Nephron (organoid): ENCODE data around the gene CNTNAP5.

ENCODE experiments used
- H3K27ac Mint-ChIP-seq, 3 experiments: 2 replicates each; pipeline ENCODE4 v1.8.0; 2020; ENCODE audit warnings: mixed read lengths in 3 of 3, mild to moderate bottlenecking in 2 of 3, moderate library complexity in 1 of 3
- H3K27me3 Mint-ChIP-seq: 2 replicates; pipeline ENCODE4 v1.8.0; 2021; ENCODE audit warnings: low read depth, mild to moderate bottlenecking, moderate library complexity, mixed read lengths
- H3K36me3 Mint-ChIP-seq: 2 replicates; pipeline ENCODE4 v1.8.0; 2020; ENCODE audit warnings: low read depth, mixed read lengths
- H3K4me1 Mint-ChIP-seq: 2 replicates; pipeline ENCODE4 v1.8.0; 2020; ENCODE audit warnings: mixed read lengths
- H3K4me3 Mint-ChIP-seq, 3 experiments: 2 replicates each; pipeline ENCODE4 v1.8.0; 2020; ENCODE audit warnings: mild to moderate bottlenecking in 3 of 3, mixed read lengths in 3 of 3, moderate library complexity in 2 of 3
- H3K9me3 Mint-ChIP-seq: 2 replicates; pipeline ENCODE4 v1.8.0; 2020; ENCODE audit warnings: mixed read lengths
- TF ChIP-seq, protein P1 (sequence below), 3 experiments: fragments of 200-600 bp; sonication (generic); IDR thresholded peaks; one replicate each; pipeline ENCODE4 v1.5.0; 2021; ENCODE audit warnings: antibody characterized with exemption in 3 of 3; ENCODE audit not compliant: unreplicated experiment in 3 of 3

The CNTNAP5 gene

DNA sequence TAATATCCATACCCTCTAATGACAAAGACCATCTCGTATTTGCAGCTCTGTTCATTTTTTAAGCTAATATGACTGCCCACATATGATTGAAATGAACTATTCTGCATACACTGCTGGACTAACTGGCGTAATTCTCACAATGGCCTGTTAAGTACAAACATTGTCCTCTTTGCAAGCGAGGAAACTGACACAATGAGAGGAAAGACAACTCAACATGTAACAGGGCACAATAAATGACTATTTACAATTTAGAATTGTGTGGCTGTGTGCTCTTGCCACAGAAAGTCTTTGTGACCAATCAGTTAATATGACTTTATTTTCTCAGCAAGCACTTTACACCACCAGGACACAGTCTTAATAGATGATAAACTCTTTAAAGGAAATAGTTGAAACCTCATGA, 498.0 kb downstream of the CNTNAP5 start:
- Mint-ChIP-seq H3K27me3 (peaks cover 3% of the 10 kb centered on the region), H3K27ac (no peak overlapping the region), H3K4me1 (peaks cover 20% of the 10 kb centered on the region), H3K4me3 (no peak overlapping the region), H3K9me3 (no peaks in the 10 kb centered on the region), H3K36me3 (no peaks in the 10 kb centered on the region)
- TF ChIP-seq, protein P1, sequence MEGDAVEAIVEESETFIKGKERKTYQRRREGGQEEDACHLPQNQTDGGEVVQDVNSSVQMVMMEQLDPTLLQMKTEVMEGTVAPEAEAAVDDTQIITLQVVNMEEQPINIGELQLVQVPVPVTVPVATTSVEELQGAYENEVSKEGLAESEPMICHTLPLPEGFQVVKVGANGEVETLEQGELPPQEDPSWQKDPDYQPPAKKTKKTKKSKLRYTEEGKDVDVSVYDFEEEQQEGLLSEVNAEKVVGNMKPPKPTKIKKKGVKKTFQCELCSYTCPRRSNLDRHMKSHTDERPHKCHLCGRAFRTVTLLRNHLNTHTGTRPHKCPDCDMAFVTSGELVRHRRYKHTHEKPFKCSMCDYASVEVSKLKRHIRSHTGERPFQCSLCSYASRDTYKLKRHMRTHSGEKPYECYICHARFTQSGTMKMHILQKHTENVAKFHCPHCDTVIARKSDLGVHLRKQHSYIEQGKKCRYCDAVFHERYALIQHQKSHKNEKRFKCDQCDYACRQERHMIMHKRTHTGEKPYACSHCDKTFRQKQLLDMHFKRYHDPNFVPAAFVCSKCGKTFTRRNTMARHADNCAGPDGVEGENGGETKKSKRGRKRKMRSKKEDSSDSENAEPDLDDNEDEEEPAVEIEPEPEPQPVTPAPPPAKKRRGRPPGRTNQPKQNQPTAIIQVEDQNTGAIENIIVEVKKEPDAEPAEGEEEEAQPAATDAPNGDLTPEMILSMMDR (IDR thresholded peaks at IDR 0.05; ENCODE audit: unreplicated experiment in 3 of 3), result no peak

DNA sequence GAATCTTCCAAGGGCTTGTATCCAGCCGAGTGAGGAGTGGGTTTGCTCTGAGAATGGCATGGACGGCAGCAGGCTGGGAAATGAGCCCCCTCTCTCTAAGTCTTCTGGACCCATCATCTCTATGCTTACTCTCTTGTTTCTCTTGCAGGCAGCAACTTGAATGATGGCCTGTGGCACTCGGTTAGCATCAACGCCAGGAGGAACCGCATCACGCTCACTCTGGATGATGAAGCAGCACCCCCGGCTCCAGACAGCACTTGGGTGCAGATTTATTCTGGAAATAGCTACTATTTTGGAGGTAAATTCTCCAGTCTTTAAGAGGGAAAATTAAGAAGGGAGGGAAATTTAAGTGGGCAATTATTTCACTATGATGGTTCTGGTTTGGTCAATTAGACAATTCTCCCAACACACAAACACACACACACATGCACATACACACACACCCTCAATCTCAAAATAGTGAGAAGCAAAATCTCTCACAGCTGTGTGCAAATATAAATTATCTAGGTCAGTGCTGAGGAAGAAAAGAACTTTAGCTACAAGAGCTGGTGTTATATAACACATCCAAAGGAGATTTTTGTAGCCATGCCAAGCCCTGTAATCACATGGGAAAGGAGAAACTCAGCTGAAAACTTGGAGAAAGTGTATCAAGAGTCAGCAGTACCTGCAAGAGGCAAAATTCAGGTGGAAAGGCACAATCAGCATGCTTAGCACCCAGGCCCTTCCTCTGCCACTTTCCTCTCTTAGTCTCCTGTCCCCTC, 499.2 kb downstream of the CNTNAP5 start:
- peaks cover 3% of the 10 kb centered on the region for H3K27me3 Mint-ChIP-seq
- no peaks in the 10 kb centered on the region for H3K36me3 Mint-ChIP-seq
- peaks cover 20% of the 10 kb centered on the region for H3K4me1 Mint-ChIP-seq
- H3K27ac Mint-ChIP-seq, result no peak overlapping the region
- TF ChIP-seq, protein P1 (IDR thresholded peaks at IDR 0.05; ENCODE audit: unreplicated experiment in 3 of 3), result no peak
- H3K4me3 Mint-ChIP-seq, result no peak overlapping the region
- no peaks in the 10 kb centered on the region for H3K9me3 Mint-ChIP-seq

DNA sequence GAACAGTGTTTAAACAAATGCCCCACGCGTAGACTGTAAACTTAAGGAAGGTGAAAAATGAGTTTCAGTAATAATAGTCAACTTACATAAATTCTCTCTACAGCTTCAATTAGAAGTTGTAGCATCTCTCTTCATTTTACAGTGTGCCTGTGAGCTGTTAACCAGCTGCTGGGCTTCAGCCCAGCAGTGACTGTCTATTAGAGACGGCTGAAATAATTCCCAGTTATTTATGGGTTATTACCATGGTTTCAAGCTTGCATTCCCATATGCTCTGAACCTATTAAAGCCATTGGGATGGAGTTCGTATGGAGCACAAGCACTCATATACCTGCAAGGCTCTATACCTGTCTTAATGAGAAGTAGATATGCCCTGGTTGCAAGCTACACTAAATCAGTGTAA, 501.1 kb downstream of the CNTNAP5 start:
- no peaks in the 10 kb centered on the region for H3K9me3 Mint-ChIP-seq
- no peak overlapping the region for H3K4me3 Mint-ChIP-seq
- H3K36me3 Mint-ChIP-seq, result no peaks in the 10 kb centered on the region
- H3K27ac Mint-ChIP-seq, result peak overlapping the region in 1 of 3 experiments; percentile 29
- TF ChIP-seq, protein P1 (IDR thresholded peaks at IDR 0.05; ENCODE audit: unreplicated experiment in 3 of 3), result no peak
- H3K27me3 Mint-ChIP-seq, result peaks cover 3% of the 10 kb centered on the region
- H3K4me1 Mint-ChIP-seq, result peaks cover 20% of the 10 kb centered on the region

DNA sequence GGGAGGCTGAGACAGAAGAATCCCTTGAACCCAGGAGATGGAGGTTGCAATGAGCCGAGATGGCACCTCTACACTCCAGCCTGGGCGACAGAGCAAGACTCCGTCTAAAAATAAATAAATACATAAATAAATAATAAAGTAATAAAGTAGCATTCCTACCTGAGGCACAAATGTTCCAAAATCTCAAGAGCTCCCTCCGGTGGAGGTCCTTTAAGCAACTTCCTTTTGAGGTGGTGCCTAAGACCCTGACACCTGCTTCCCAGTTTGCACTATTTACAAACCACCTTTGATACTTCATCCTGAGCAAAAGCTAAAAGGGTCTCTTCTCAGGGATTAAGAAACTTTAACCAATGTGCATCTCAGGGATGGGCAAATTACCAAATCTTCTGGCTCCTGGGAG, 505.1 kb downstream of the CNTNAP5 start:
- H3K27me3 Mint-ChIP-seq, result no peaks in the 10 kb centered on the region
- TF ChIP-seq, protein P1 (IDR thresholded peaks at IDR 0.05; ENCODE audit: unreplicated experiment in 3 of 3), result no peak
- no peak overlapping the region for H3K4me3 Mint-ChIP-seq
- peaks cover 26% of the 10 kb centered on the region for H3K4me1 Mint-ChIP-seq
- H3K9me3 Mint-ChIP-seq, result no peaks in the 10 kb centered on the region
- H3K27ac Mint-ChIP-seq, result no peak overlapping the region
- no peaks in the 10 kb centered on the region for H3K36me3 Mint-ChIP-seq

DNA sequence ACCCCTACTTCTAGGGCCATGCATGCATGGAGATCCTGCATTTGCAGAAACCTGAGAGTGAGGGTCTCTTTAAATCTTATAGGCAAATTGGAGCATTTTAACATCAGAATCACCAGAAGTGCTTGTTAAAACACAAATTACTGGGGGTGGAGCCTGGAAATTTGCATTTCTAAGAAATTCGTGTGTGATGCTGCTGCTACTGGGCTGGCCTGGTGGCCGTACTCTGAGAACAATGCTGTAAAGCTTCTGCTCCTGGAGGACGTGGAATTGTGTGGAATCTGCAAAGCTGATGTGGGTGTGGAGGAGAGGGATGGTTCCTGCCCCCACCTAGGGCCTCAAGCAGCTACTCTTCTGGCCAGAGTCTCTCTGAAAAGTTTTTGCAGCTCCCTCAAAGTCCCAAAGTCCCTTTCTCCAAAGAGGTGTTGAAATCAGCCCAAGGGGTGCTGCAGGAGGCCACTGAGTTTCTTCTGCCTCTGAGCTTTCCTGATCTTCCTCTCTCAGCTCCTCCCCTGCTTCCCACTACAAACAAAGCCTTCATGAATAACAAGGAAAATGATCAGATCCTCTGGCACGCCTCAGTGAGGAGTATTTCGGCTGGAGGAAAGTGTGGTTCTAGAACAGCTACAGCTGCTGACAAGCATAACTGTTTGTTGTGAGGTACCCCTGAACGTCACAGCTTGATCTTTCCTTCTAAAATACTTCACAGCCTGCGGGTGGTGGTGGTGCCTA, 508.3 kb downstream of the CNTNAP5 start:
- Mint-ChIP-seq H3K27ac (peak overlapping the region; percentile 2 to 33 (median 3)), H3K36me3 (no peaks in the 10 kb centered on the region), H3K27me3 (no peaks in the 10 kb centered on the region), H3K4me1 (peaks cover 17% of the 10 kb centered on the region), H3K4me3 (no peak overlapping the region), H3K9me3 (no peaks in the 10 kb centered on the region)
- TF ChIP-seq, protein P1 (IDR thresholded peaks at IDR 0.05; ENCODE audit: unreplicated experiment in 3 of 3), result no peak
